ENCODE results near the gene SMIM1. TPM values are rescaled to one million over a fixed set of nuclear protein-coding genes. Genes with fewer than 3 reads are reported as not detected.

Gene SMIM1
- total RNA-seq, 2 donors from 2014 or later: 0.75 to 1.5 TPM

DNA sequence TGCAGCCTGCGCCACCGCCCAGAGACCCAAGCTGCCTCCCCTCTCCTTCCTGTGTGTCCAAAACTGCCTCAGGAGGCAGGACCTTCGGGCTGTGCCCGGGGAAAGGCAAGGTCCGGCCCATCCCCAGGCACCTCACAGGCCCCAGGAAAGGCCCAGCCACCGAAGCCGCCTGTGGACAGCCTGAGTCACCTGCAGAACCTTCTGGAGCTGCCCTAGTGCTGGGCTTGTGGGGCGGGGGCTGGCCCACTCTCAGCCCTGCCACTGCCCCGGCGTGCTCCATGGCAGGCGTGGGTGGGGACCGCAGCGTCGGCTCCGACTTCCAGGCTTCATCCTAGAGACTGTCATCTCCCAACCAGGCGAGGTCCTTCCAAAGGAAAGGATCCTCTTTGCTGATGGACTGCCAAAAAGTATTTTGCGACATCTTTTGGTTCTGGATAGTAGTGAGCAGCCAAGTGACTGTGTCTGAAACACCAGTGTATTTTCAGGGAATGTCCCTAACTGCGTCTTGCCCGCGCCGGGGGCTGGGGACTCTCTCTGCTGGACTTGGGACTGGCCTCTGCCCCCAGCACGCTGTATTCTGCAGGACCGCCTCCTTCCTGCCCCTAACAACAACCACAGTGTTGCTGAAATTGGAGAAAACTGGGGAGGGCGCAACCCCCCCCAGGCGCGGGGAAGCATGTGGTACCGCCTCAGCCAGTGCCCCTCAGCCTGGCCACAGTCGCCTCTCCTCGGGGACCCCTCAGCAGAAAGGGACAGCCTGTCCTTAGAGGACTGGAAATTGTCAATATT is 39.3 kb upstream of the SMIM1 start:
- no peaks in the 10 kb centered on the region for H3K36me3 Mint-ChIP-seq (ENCODE audit: low read depth)
- no peaks in the 10 kb centered on the region for H3K9me3 ChIP-seq (ENCODE audit: control insufficient read depth, low read length, poor library complexity, severe bottlenecking)
- H3K27ac Mint-ChIP-seq: no peak overlapping the region
- H3K4me1 Mint-ChIP-seq: no peaks in the 10 kb centered on the region
- no peak for ATAC-seq
- DNase-seq: no peak
- H3K4me3 Mint-ChIP-seq: no peak overlapping the region
- peaks cover 9% of the 10 kb centered on the region for H3K27me3 Mint-ChIP-seq

DNA sequence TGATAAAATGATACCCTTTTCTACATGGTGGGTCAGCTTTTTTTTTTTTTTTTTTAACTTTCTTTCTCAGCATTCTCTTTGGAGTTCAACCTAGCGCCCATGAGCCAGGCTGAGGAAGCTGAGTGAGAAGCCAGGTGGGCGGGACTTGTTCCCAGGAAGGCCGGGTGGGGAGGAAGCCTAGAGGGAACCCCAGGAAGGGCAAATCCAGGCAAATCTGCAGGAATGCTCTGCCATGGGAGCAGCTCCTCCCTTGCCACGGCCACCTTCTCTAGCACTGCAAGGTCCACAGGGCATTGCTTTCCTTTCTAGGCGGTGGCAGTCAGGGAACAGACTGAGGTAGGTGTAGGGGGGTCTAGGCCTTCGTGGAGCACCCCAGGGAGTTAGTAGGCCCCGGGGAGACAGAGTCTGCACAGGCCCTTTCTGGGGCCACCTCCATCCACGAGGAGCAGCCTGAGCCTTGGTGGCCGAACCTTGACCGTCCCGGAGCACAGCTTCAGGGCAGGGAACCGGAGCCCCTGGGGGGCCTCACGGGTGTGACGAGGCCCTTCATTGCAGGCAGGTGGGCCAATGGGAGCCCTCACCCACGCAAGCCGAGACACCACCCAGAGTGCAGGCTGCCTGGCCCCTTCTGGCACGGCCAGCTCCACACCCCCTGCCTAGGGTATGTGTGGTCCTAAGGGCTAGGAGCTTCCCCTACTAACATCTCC is 38.5 kb upstream of the SMIM1 start:
- Mint-ChIP-seq H3K27ac (no peak overlapping the region), H3K27me3 (peaks cover 2% of the 10 kb centered on the region), H3K4me1 (no peaks in the 10 kb centered on the region), H3K4me3 (no peak overlapping the region), H3K36me3 (ENCODE audit: low read depth) (no peaks in the 10 kb centered on the region)
- H3K9me3 ChIP-seq (ENCODE audit: control insufficient read depth, low read length, poor library complexity, severe bottlenecking): no peaks in the 10 kb centered on the region
- ATAC-seq (no peak), DNase-seq (no peak)

DNA sequence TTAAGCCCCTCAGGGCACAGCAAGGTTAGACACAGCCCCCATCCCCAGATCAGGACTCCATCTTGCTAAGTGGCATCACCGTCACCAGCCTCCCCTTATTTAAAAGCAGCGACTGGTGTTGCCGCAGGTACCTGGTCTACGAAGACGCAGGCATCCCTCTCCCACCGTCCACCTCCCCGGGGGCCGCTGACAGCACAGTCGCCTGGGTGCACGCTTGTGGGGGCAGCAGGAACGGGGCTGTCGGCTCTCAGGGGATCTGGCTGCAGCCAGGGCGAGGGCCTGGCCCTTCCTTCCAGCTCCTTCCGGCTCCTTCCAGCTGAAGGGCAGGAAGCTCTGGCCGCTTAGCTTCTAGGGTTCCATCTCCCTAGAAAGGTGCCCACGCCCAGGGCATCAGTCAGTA is 37.9 kb upstream of the SMIM1 start:
- Mint-ChIP-seq H3K4me1 (no peaks in the 10 kb centered on the region), H3K27ac (no peak overlapping the region), H3K27me3 (no peaks in the 10 kb centered on the region), H3K36me3 (ENCODE audit: low read depth) (no peaks in the 10 kb centered on the region), H3K4me3 (no peak overlapping the region)
- ATAC-seq: no peak
- DNase-seq: no peak
- no peaks in the 10 kb centered on the region for H3K9me3 ChIP-seq (ENCODE audit: control insufficient read depth, low read length, poor library complexity, severe bottlenecking)

DNA sequence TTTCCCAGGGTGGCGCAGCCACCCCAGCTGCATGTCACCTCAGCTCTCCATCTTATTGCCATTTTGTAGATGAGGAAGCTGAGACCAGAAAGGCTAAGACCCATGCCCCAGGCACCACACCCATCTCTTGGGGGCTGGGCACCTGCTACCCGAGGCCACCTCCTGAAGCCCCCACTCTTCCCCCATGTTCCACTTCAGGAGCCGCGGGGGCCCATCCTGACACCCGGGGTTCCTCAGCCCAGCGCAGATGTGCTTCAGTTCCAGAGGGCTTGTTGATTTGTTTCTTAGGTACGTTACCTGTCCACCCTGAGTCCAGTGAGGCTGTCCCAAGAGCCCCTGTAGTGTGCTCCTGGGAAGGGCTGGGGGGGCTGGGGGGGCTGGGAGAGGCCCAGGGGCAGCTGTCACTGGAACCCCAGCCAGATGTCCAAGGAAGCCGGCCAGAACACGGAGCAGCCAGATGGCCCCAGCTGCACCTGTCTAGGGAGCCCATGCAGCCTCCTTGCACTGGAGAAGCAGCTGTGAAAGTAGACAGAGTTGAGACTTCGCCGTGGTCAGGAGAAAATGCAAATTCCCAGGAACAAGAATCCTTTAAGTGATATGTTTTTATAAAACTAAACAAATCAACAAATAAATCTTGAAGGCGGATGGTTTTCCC is 37.4 kb upstream of the SMIM1 start:
- ATAC-seq (no peak), DNase-seq (no peak)
- Mint-ChIP-seq H3K4me1 (no peaks in the 10 kb centered on the region), H3K27me3 (no peaks in the 10 kb centered on the region), H3K27ac (no peak overlapping the region), H3K4me3 (no peak overlapping the region), H3K36me3 (ENCODE audit: low read depth) (no peaks in the 10 kb centered on the region)
- no peaks in the 10 kb centered on the region for H3K9me3 ChIP-seq (ENCODE audit: control insufficient read depth, low read length, poor library complexity, severe bottlenecking)

DNA sequence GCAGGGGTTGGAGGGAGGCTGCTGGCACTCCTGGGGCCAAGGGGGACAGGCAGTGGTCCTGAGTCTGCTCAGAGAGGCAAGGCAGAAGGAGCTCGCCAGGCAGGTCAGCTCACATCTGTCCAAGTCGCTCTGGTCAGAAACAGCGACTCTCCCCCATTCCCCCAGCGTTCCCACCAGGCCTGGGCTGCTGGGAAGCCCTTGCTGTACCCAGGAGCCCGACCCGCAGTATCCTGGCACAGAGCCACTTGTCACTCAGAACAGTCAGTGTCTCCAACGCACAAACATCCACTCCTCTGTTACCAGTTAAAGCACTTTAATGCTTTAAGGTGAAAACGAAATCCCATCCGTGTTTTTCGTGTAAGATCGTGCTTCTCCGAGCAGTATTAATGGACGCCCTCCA is 36.9 kb upstream of the SMIM1 start:
- Mint-ChIP-seq H3K36me3 (ENCODE audit: low read depth) (no peaks in the 10 kb centered on the region), H3K27me3 (no peaks in the 10 kb centered on the region), H3K4me1 (no peaks in the 10 kb centered on the region), H3K4me3 (no peak overlapping the region), H3K27ac (no peak overlapping the region)
- H3K9me3 ChIP-seq (ENCODE audit: control insufficient read depth, low read length, poor library complexity, severe bottlenecking): no peaks in the 10 kb centered on the region
- no peak for DNase-seq
- ATAC-seq: no peak

DNA sequence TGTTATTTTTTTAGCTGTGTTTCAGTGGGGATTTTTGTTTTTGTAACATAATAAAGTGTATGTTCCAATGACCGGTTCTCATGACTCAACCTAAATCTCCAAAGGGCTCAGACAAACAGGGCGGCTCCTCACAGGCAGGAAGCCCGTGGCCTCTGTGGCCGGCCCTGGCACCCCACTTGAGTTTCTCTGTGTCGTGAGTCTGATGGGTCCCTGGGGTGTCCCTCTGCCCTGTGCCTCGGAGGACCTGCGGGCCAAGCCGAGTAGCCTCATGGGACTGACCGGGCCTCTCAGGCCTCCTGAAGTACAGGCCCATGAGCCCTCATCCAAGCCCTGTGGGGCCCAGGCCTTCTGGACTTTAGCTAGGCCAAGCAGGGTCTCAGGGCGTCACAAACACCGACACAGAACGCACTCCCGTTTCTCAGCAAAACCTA is 36.4 kb upstream of the SMIM1 start:
- no peak overlapping the region for H3K4me3 Mint-ChIP-seq
- H3K27me3 Mint-ChIP-seq: no peaks in the 10 kb centered on the region
- H3K36me3 Mint-ChIP-seq (ENCODE audit: low read depth): no peaks in the 10 kb centered on the region
- H3K9me3 ChIP-seq (ENCODE audit: control insufficient read depth, low read length, poor library complexity, severe bottlenecking): no peaks in the 10 kb centered on the region
- H3K4me1 Mint-ChIP-seq: no peaks in the 10 kb centered on the region
- DNase-seq (no peak), ATAC-seq (no peak)
- no peak overlapping the region for H3K27ac Mint-ChIP-seq

DNA sequence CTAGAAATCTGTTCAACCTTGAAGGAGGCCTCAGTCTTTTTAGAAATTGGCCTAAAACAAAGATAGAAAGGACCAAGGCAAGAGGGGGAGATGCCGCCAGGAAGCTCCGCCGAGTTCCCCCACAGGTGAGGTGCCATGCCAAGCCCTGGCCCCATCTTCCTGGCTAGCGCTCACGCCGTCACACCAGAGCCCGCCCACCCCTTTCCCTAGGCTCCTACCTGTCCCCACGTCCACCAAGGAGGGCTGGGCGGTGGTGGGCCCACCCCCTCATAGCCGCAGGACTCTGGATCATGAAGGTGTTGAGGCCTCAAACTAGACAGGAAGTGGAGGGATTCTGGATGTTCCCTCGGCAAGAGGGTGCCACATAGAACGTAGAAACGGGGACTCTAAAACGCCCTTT is 35.8 kb upstream of the SMIM1 start:
- Mint-ChIP-seq H3K27ac (no peak overlapping the region), H3K4me3 (no peak overlapping the region), H3K36me3 (ENCODE audit: low read depth) (no peaks in the 10 kb centered on the region), H3K27me3 (no peaks in the 10 kb centered on the region), H3K4me1 (peaks cover 2% of the 10 kb centered on the region)
- H3K9me3 ChIP-seq (ENCODE audit: control insufficient read depth, low read length, poor library complexity, severe bottlenecking): no peaks in the 10 kb centered on the region
- ATAC-seq (no peak), DNase-seq (no peak)

DNA sequence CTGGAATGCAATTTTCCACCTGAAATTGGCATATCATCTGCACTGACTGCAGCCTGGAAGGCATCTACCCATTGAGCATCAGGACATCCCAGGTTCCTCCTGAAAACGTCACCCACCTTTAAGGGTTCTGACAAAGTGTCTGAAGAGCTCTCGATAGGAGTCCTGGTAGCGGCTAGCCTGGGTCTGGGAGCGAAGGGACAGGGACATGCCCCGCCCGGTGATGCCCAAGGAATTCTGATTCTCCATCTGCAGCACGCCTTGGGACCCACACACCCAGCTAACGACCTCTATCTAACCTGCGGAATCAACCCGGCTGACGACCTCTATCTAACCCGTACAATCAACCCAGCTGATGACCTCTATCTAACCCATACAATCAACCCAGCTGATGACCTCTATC is 33.6 kb upstream of the SMIM1 start:
- no peaks in the 10 kb centered on the region for H3K9me3 ChIP-seq (ENCODE audit: control insufficient read depth, low read length, poor library complexity, severe bottlenecking)
- DNase-seq (no peak), ATAC-seq (no peak)
- Mint-ChIP-seq H3K36me3 (ENCODE audit: low read depth) (no peaks in the 10 kb centered on the region), H3K27me3 (no peaks in the 10 kb centered on the region), H3K4me3 (no peak overlapping the region), H3K27ac (no peak overlapping the region), H3K4me1 (peaks cover 8% of the 10 kb centered on the region)

DNA sequence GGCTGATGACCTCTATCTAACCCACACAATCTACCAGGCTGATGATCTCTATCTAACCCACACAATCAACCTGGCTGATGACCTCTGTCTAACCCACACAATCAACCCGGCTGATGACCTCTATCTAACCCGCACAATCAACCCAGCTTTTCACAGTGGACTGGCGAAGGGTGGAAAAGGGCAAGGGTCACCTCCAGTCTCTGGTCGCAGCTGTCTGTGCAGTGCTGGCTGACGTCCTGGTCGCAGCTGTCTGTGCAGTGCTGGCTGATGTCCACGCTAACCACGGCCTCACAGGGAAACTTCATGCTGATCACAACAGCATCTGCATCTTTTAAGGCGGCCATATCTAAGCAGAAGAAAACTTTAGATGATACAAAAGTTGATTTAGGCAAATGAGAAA is 32.5 kb upstream of the SMIM1 start:
- no peak overlapping the region for H3K27ac Mint-ChIP-seq
- H3K36me3 Mint-ChIP-seq (ENCODE audit: low read depth): no peaks in the 10 kb centered on the region
- DNase-seq (no peak), ATAC-seq (no peak)
- no peak overlapping the region for H3K4me3 Mint-ChIP-seq
- H3K4me1 Mint-ChIP-seq: peaks cover 9% of the 10 kb centered on the region
- H3K9me3 ChIP-seq (ENCODE audit: control insufficient read depth, low read length, poor library complexity, severe bottlenecking): no peaks in the 10 kb centered on the region
- no peaks in the 10 kb centered on the region for H3K27me3 Mint-ChIP-seq

DNA sequence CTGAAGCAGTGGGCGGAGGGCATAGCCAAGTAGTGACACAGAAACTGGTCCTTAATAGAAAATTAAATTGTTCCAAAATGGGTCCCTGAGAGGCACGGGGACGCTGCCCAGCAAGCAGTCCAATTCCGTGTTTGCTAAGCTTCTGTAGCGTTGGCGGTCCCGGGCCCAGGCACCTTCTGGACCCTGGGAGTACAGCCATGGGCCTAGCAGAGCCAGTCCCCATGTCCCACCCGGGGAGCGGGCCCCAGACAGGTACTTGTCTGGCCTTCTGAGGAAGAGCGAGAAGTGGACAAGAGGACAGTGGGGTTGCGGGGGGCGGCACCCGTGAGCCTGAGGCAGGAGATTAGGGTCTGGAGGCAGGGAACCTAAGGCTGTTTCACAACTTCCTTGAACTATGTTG is 31.8 kb upstream of the SMIM1 start:
- DNase-seq: no peak
- Mint-ChIP-seq H3K4me3 (no peak overlapping the region), H3K4me1 (peaks cover 11% of the 10 kb centered on the region), H3K36me3 (ENCODE audit: low read depth) (no peaks in the 10 kb centered on the region), H3K27me3 (no peaks in the 10 kb centered on the region), H3K27ac (no peak overlapping the region)
- H3K9me3 ChIP-seq (ENCODE audit: control insufficient read depth, low read length, poor library complexity, severe bottlenecking): no peaks in the 10 kb centered on the region
- no peak for ATAC-seq

DNA sequence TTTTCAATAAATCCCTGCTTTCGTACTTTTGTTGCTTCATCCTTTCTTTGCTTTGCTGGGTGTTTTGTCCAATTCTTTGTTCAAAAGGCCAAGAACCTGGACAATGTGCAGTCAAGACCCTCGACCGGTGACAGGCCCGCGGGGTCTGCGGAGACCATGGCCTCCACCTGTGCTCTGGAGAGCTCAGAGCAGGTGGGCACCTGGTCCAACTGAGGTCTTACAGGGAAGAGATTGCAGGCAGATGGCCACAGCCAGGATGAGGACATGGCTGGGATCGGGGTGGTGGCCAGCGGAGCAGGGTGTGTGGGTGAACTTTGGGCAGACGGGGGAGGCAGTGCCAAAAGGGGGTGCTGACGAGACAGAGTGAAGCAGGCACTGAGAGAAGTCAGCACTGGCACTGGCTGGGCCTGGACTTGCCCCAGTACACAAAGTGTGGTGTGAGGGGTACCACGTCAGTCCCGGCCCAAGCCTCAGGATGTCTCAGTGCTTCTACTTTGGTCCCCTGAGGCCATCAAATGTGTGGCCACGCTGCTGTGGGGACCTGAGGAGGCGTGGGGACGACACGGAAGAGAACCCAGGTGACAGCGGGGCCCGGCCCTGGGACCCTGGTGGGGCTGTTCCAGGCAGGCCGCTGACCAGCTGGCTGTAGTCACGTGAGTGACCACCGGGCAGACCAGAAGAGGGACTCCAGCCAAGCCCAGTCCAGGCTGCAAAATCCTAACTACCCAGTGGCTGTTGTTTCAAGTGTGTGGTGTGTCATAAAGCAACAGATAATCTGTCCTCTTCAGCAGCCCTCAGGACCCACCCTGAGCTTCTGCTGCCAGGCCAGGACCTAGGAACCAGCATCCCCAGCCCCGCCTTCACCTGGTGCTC is 30.7 kb upstream of the SMIM1 start:
- no peak for ATAC-seq
- no peaks in the 10 kb centered on the region for H3K9me3 ChIP-seq (ENCODE audit: control insufficient read depth, low read length, poor library complexity, severe bottlenecking)
- Mint-ChIP-seq H3K36me3 (ENCODE audit: low read depth) (no peaks in the 10 kb centered on the region), H3K27ac (no peak overlapping the region), H3K4me3 (no peak overlapping the region), H3K4me1 (peaks cover 12% of the 10 kb centered on the region), H3K27me3 (no peaks in the 10 kb centered on the region)
- no peak for DNase-seq

DNA sequence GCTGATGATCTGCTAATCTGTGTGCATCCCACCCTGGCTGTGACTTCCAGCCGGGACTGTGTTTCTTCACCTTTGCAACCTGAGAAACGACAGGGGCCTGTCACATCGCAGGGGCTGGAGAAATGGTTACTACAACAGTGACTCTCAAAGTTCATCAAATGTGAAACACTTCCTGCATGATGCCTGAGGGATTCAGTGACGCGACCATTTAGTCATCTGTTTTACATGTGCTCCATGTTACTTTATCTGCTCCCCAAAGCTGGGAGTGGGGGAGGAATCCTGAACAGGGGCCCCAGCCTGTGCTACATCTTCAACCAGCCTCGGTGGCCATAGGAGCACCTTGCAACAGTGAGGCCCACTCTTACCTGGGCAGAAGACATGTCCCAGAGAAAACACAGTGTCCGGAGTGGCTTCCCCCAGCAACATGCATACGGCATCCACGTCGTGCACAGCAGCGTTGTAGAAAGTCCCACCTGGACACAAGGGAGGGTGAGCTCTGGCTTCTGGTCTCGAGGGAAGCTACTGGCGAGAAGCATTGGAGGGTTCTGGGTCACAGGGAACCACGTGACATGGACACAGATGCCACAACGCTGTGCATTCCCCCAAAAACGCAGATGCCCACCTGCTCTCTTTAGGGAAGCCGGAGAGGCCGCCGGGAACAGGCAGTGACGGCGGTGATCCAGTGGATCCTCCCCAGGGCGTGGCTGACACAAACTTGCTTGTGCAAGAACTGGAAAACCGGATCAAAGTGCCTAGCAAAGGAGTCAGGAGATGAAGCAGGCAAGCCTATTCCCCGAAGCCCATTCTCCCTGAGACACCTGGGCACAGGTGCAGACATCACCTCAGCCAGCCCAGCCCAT is 29.9 kb upstream of the SMIM1 start:
- H3K36me3 Mint-ChIP-seq (ENCODE audit: low read depth): no peaks in the 10 kb centered on the region
- H3K27ac Mint-ChIP-seq: no peak overlapping the region
- no peak overlapping the region for H3K4me3 Mint-ChIP-seq
- DNase-seq (no peak), ATAC-seq (no peak)
- no peaks in the 10 kb centered on the region for H3K9me3 ChIP-seq (ENCODE audit: control insufficient read depth, low read length, poor library complexity, severe bottlenecking)
- no peaks in the 10 kb centered on the region for H3K27me3 Mint-ChIP-seq
- peaks cover 12% of the 10 kb centered on the region for H3K4me1 Mint-ChIP-seq

Data from T-helper 17 cell (primary cell).